Hematopoietic multipotent progenitor cell treated with erythropoietin and hydrocortisone succinate and interleukin-3 and kit ligand, for 6 days (in vitro differentiated cells): Measurements from ENCODE around the gene ACAA2.

ENCODE experiments used
- DNase-seq: peaks from one replicate; pipeline ENCODE4 v3.0.0-alpha.2; 2015

ACAA2 gene

GRCh38 chr18:49733896-49734585, 79.3 kb downstream of the ACAA2 start:
- no peak for DNase-seq

GRCh38 chr18:49733321-49733720, 80.0 kb downstream of the ACAA2 start:
- DNase-seq: no peak
